Measurements from ENCODE around the gene RAB30.
A peak's percentile ranks its signal among the peaks of the same experiment; 100 is the strongest.

Gene RAB30

GRCh38 chr11:83007477-83007876 is 64.2 kb downstream of the RAB30 start:
- Histone ChIP-seq H3K9ac (ENCODE audit: low read depth, low read length) (no peak overlapping the region), H3K27ac (ENCODE audit: low read depth, low read length) (0 out of 2 replicates have a peak overlapping the region, but pooled peaks have one; percentile 22)

GRCh38 chr11:83006877-83007330 is 64.8 kb downstream of the RAB30 start:
- H3K4me1 ChIP-seq (ENCODE audit: insufficient read depth, low read length), result peaks cover 10% of the 10 kb centered on the region; the same call in 1 of the 2 replicates
- no peaks in the 10 kb centered on the region for H3K9me3 ChIP-seq (ENCODE audit: insufficient read depth, low read depth, low read length)
- no peak overlapping the region for H3K4me3 ChIP-seq (ENCODE audit: low read length)
- no peak overlapping the region for H3K27ac ChIP-seq (ENCODE audit: low read depth, low read length)
- H3K27me3 ChIP-seq (ENCODE audit: insufficient read depth, low read length), result no peaks in the 10 kb centered on the region
- no peaks in the 10 kb centered on the region for H3K36me3 ChIP-seq (ENCODE audit: insufficient read depth, low read length)
- no peak overlapping the region for H3K9ac ChIP-seq (ENCODE audit: low read depth, low read length)
- WGBS, result 91% methylated on average over 1 of the region's 1 CpG

More at GRCh38 chr11:83007477-83007876, 64.2 kb downstream of the RAB30 start:
- Histone ChIP-seq H3K9me3 (ENCODE audit: insufficient read depth, low read depth, low read length) (no peaks in the 10 kb centered on the region), H3K4me1 (ENCODE audit: insufficient read depth, low read length) (peaks cover 16% of the 10 kb centered on the region; the same call in 1 of the 2 replicates), H3K36me3 (ENCODE audit: insufficient read depth, low read length) (no peaks in the 10 kb centered on the region), H3K27me3 (ENCODE audit: insufficient read depth, low read length) (no peaks in the 10 kb centered on the region), H3K4me3 (ENCODE audit: low read length) (no peak overlapping the region)
- WGBS, result 83% methylated on average over 5 of the region's 5 CpGs

DNA sequence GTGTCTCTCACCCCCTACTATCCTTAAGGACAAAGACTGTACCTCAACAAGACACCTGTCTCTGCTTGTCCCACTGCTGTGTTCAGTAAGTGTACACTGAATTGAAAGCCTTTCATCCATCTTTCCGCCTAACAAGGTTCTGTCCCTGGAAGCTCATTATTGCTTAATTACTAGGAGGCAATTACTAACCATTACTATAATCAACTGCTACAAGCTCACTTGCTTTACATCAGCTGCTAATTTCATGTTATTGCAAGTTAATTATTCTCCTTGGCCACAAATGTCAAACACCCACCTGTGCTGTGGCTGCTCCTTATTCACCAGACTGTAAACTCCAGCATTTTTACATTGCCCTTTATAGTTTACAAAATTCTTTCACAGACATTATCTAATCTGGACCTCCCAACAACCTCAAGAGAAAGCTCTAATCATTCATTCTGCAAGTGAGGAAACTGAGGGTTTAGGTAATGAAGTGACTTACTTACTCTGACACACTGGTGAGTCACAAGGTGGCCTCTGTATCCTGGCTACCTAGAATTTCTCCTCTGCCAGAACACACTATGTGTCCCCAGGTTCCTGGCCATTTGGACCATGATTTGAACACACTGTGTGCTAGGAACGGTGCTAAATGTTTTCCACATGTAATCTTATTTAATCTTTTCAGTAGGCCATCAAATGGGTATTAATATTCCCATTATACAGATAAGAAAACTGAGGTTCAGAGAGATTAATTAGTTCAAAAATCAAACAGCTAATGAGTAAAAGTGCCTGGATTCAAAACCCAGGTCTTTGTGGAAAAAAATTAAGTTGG is 66.7 kb downstream of the RAB30 start:
- Histone ChIP-seq H3K27ac (ENCODE audit: low read depth, low read length) (no peak overlapping the region), H3K27me3 (ENCODE audit: insufficient read depth, low read length) (no peaks in the 10 kb centered on the region), H3K36me3 (ENCODE audit: insufficient read depth, low read length) (no peaks in the 10 kb centered on the region), H3K4me1 (ENCODE audit: insufficient read depth, low read length) (peaks cover 9% of the 10 kb centered on the region; the same call in 1 of the 2 replicates), H3K9me3 (ENCODE audit: insufficient read depth, low read depth, low read length) (no peaks in the 10 kb centered on the region), H3K4me3 (ENCODE audit: low read length) (no peak overlapping the region), H3K9ac (ENCODE audit: low read depth, low read length) (no peak overlapping the region)
- 99% methylated on average over 2 of the region's 2 CpGs for WGBS

GRCh38 chr11:83002522-83002921 is 69.2 kb downstream of the RAB30 start:
- no peaks in the 10 kb centered on the region for H3K36me3 ChIP-seq (ENCODE audit: insufficient read depth, low read length)
- peaks cover 1% of the 10 kb centered on the region; the same call in 1 of the 2 replicates for H3K4me1 ChIP-seq (ENCODE audit: insufficient read depth, low read length)
- H3K27me3 ChIP-seq (ENCODE audit: insufficient read depth, low read length), result no peaks in the 10 kb centered on the region
- no peak overlapping the region for H3K27ac ChIP-seq (ENCODE audit: low read depth, low read length)
- no peak overlapping the region for H3K4me3 ChIP-seq (ENCODE audit: low read length)
- 98% methylated on average over 3 of the region's 3 CpGs for WGBS
- H3K9ac ChIP-seq (ENCODE audit: low read depth, low read length), result no peak overlapping the region
- no peaks in the 10 kb centered on the region for H3K9me3 ChIP-seq (ENCODE audit: insufficient read depth, low read depth, low read length)

GRCh38 chr11:83002053-83002452 is 69.6 kb downstream of the RAB30 start:
- Histone ChIP-seq H3K4me1 (ENCODE audit: insufficient read depth, low read length) (peaks cover 4% of the 10 kb centered on the region; the same call in 1 of the 2 replicates), H3K36me3 (ENCODE audit: insufficient read depth, low read length) (no peaks in the 10 kb centered on the region), H3K9me3 (ENCODE audit: insufficient read depth, low read depth, low read length) (no peaks in the 10 kb centered on the region), H3K4me3 (ENCODE audit: low read length) (no peak overlapping the region), H3K9ac (ENCODE audit: low read depth, low read length) (no peak overlapping the region), H3K27me3 (ENCODE audit: insufficient read depth, low read length) (no peaks in the 10 kb centered on the region), H3K27ac (ENCODE audit: low read depth, low read length) (no peak overlapping the region)
- WGBS, result 70% methylated on average over 3 of the region's 3 CpGs

DNA sequence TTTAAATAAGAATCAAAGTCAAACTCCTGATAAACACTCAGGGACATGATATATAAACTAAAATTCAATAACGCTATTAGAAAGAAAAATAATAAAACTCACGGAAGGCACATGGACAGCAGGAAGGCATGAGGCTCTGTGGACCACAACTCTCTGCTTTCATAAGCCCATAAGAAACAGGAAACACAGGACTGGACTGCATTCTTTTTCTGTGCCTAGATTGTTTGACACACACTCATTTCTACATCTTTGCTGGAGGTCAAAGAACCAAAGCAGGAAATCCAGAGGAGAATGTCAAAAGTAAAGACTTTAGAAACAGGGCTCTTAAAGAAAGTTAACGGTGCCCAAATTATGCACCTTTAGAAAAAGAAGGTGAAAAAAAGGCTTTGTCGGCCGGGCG is 71.3 kb downstream of the RAB30 start:
- no peak overlapping the region for H3K9ac ChIP-seq (ENCODE audit: low read depth, low read length)
- no peaks in the 10 kb centered on the region for H3K36me3 ChIP-seq (ENCODE audit: insufficient read depth, low read length)
- H3K27me3 ChIP-seq (ENCODE audit: insufficient read depth, low read length), result no peaks in the 10 kb centered on the region
- peaks cover 7% of the 10 kb centered on the region; the same call in 1 of the 2 replicates for H3K4me1 ChIP-seq (ENCODE audit: insufficient read depth, low read length)
- WGBS, result 93% methylated on average over 6 of the region's 6 CpGs
- H3K4me3 ChIP-seq (ENCODE audit: low read length), result no peak overlapping the region
- no peaks in the 10 kb centered on the region for H3K9me3 ChIP-seq (ENCODE audit: insufficient read depth, low read depth, low read length)
- H3K27ac ChIP-seq (ENCODE audit: low read depth, low read length), result no peak overlapping the region

DNA sequence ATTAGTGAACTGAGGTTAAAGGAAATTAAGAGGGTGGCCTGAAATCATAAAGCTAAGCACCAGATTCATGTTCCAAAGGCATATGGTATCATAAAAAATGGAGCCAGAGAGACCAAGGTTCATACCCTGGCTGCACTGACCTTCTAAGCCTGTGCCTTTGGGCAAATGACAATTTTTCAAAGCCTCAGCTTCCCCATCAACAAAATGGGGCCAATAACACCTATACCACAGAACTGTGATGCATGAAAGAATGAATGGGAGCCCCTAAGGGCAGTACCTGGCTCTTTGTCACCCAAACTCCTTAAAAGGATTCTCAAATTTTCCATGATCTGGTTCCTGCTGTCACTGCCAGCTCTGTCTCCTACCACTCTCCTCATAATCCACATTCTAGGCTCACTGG is 72.5 kb downstream of the RAB30 start:
- no peak overlapping the region for H3K27ac ChIP-seq (ENCODE audit: low read depth, low read length)
- H3K4me3 ChIP-seq (ENCODE audit: low read length), result no peak overlapping the region
- no peak overlapping the region for H3K9ac ChIP-seq (ENCODE audit: low read depth, low read length)
- H3K36me3 ChIP-seq (ENCODE audit: insufficient read depth, low read length), result no peaks in the 10 kb centered on the region
- H3K4me1 ChIP-seq (ENCODE audit: insufficient read depth, low read length), result peaks cover 7% of the 10 kb centered on the region; the same call in 1 of the 2 replicates
- H3K9me3 ChIP-seq (ENCODE audit: insufficient read depth, low read depth, low read length), result no peaks in the 10 kb centered on the region
- no peaks in the 10 kb centered on the region for H3K27me3 ChIP-seq (ENCODE audit: insufficient read depth, low read length)

DNA sequence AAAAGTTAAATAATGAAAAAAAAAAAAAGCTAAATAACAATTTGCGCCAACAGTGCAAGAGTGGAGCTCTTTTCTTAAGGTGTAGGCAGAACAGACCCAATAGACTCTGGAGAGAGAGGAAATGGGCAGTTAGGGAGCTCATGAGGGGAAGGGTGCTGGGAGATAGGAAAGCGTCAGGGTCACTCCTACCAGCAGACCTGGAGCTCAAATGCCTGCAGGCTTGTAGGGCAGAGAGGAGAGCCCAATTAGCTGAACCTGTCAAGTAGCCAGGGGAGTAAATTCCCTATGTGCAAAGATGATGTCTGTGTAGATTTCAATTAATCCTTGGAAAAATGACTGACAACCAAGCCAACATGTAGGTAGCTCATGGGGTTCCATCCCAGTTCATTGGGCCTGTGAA is 73.0 kb downstream of the RAB30 start:
- Histone ChIP-seq H3K36me3 (ENCODE audit: insufficient read depth, low read length) (no peaks in the 10 kb centered on the region), H3K4me1 (ENCODE audit: insufficient read depth, low read length) (peaks cover 7% of the 10 kb centered on the region; the same call in 1 of the 2 replicates), H3K9ac (ENCODE audit: low read depth, low read length) (no peak overlapping the region), H3K27me3 (ENCODE audit: insufficient read depth, low read length) (no peaks in the 10 kb centered on the region), H3K27ac (ENCODE audit: low read depth, low read length) (no peak overlapping the region), H3K9me3 (ENCODE audit: insufficient read depth, low read depth, low read length) (no peaks in the 10 kb centered on the region), H3K4me3 (ENCODE audit: low read length) (no peak overlapping the region)
- 84% methylated on average over 2 of the region's 2 CpGs for WGBS

DNA sequence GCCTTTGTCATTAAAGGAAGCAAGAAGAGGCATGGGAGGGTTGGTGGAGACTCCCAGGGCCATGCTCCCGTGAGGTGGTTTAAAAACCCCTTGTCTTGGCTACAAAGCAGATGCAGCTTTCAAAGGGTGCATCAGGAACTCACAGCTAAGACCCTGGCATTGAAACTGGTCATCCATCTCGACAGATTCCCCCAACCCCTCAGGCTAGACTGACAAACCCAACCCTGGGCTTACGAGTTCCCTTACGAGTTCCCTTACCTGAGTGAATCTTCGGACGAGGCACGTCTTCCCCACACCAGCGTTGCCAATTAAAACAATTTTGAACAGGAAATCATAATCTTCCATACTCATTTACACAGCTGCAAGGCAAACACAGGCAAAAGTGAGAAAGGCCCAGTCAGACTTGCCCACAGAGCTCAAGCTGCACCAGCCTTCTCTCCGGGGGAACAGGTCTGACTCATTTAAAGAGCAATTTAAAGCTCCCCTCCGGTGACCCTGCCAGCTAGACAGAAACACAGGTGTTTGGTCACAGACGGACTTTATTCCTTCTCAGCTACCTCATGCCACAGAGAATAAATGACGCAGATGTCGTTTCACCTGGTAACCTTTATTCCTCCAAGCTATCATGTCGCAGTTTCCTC is 74.6 kb downstream of the RAB30 start:
- no peak overlapping the region for H3K27ac ChIP-seq (ENCODE audit: low read depth, low read length)
- no peak overlapping the region for H3K4me3 ChIP-seq (ENCODE audit: low read length)
- WGBS, result 87% methylated on average over 14 of the region's 14 CpGs

GRCh38 chr11:82995754-82996398 is 75.8 kb downstream of the RAB30 start:
- Histone ChIP-seq H3K9ac (ENCODE audit: low read depth, low read length) (no peak overlapping the region), H3K4me3 (ENCODE audit: low read length) (no peak overlapping the region), H3K9me3 (ENCODE audit: insufficient read depth, low read depth, low read length) (no peaks in the 10 kb centered on the region), H3K4me1 (ENCODE audit: insufficient read depth, low read length) (peaks cover 7% of the 10 kb centered on the region; the same call in 1 of the 2 replicates), H3K27ac (ENCODE audit: low read depth, low read length) (no peak overlapping the region), H3K36me3 (ENCODE audit: insufficient read depth, low read length) (no peaks in the 10 kb centered on the region), H3K27me3 (ENCODE audit: insufficient read depth, low read length) (no peaks in the 10 kb centered on the region)
- WGBS, result 80% methylated on average over 3 of the region's 4 CpGs

More for the DNA sequence above, 74.6 kb downstream of the RAB30 start:
- Histone ChIP-seq H3K27me3 (ENCODE audit: insufficient read depth, low read length) (no peaks in the 10 kb centered on the region), H3K36me3 (ENCODE audit: insufficient read depth, low read length) (no peaks in the 10 kb centered on the region), H3K4me1 (ENCODE audit: insufficient read depth, low read length) (peaks cover 7% of the 10 kb centered on the region; the same call in 1 of the 2 replicates), H3K9me3 (ENCODE audit: insufficient read depth, low read depth, low read length) (no peaks in the 10 kb centered on the region), H3K9ac (ENCODE audit: low read depth, low read length) (no peak overlapping the region)

DNA sequence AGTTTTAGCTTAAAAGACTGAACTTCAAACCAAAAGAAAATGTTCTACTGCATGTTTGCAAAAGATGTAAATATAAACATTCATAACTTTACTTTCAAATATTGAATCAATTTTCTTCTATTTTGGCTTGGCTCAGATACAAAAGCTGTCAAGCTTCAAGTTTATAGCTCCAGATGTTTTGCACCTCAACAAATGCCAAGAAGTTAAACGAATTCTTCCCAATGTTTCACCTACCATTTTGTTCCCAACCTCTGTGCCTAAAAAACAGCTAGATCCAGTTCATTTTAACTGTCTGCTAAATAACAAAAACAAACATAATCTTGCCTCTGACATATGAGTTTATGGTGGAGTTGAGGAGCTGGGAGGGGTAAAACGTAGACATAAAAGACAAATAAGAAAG is 76.5 kb downstream of the RAB30 start:
- H3K4me3 ChIP-seq (ENCODE audit: low read length), result no peak overlapping the region
- no peak overlapping the region for H3K27ac ChIP-seq (ENCODE audit: low read depth, low read length)
- no peaks in the 10 kb centered on the region for H3K36me3 ChIP-seq (ENCODE audit: insufficient read depth, low read length)
- 87% methylated on average over 2 of the region's 2 CpGs for WGBS
- H3K9ac ChIP-seq (ENCODE audit: low read depth, low read length), result no peak overlapping the region
- H3K4me1 ChIP-seq (ENCODE audit: insufficient read depth, low read length), result peaks cover 7% of the 10 kb centered on the region; the same call in 1 of the 2 replicates
- H3K9me3 ChIP-seq (ENCODE audit: insufficient read depth, low read depth, low read length), result no peaks in the 10 kb centered on the region
- H3K27me3 ChIP-seq (ENCODE audit: insufficient read depth, low read length), result no peaks in the 10 kb centered on the region
